ENCODE data around the gene BST2. TPM values are rescaled to one million over a fixed set of nuclear protein-coding genes. Genes with fewer than 3 reads are reported as not detected.

Gene BST2
- total RNA-seq (2014; rRNA removed; shearing (Covaris generic)), result 101 and 134 TPM in 2 replicates
- 114 and 146 TPM in 2 replicates for total RNA-seq (2022)
- Bru-seq, nascent RNA, result percentile 91 among the genes with signal in this experiment
- BruChase-seq, experiment 1, labeled RNA remaining after a 6-hour chase, result percentile 97 among the genes with signal in this experiment
- BruChase-seq, experiment 2, labeled RNA remaining after a 2-hour chase, result percentile 95 among the genes with signal in this experiment
- long read RNA-seq, transcript BST2-201 (5 exons, 1,019 nt), result major isoform, 128 of 139 reads
- long read RNA-seq, partial matches to known transcripts, result 0 of 139 reads
- long read RNA-seq, other reads (novel, unspliced or antisense), result 9 of 139 reads

DNA sequence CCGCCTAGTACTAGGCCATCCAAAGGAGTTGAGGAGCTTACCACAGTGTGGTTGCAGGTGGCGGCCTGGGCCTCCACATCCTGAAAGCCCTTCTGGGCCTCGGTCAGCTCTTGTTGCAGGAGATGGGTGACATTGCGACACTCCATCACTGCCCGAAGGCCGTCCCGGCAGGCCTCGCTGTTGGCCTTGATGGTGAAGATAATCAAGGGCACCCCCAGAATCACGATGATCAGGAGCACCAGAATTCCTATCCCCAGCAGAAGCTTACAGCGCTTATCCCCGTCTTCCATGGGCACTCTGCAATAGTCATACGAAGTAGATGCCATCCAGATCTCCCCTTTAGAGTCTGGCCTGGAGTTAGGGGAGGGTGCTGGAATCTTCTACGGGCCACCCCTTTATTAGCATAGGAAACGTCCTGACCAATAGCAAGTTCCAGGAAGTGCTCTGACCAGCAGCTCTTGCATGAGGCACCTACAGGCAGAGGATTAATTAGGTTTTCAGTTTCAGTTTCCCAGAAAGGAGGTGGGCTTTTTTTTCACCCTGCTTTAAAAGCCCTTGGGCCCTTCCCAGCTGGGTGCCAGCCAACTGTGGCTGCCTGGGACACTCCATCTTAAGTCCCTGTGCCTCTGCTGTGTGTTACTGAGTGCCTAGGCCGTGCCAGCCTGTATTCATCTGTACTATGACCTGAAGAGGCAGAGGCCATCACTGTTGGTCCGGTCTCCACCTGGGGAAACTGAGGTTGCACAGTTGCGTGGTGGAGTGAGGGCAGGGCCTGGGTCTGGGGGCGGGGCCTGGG lies at the start of gene BST2:
BST2 (minus strand) TSS at position 381 of the 796 bp plus-strand sequence; CDS start at position 326, 55 bp downstream.
- Histone ChIP-seq H3K79me2 (ENCODE audit: insufficient read depth, low read depth, low read length) (peaks cover 69% of the 10 kb centered on the region), H3K4me3 (ENCODE audit: low read depth, low read length, poor library complexity, severe bottlenecking) (peak within 1 kb of the TSS; percentile 90), H3K9me3 (ENCODE audit: low read length) (no peaks in the 10 kb centered on the region), H4K20me1 (ENCODE audit: insufficient read depth, low read length) (0 out of 2 replicates have a peak, but pooled peaks cover 3% of the 10 kb centered on the region), H3K4me1 (ENCODE audit: insufficient read depth, low read length, poor library complexity, severe bottlenecking) (peaks cover 31% of the 10 kb centered on the region), H3K36me3 (ENCODE audit: insufficient read depth, low read length) (peaks cover 31% of the 10 kb centered on the region), H3K9me2 (ENCODE audit: insufficient read depth, low read length) (no peaks in the 10 kb centered on the region), H2AFZ (ENCODE audit: low read length) (no peak within 1 kb of the TSS; the same call in 1 of the 2 replicates), H3K27ac (ENCODE audit: low read depth, low read length, poor library complexity, severe bottlenecking) (peak within 1 kb of the TSS; percentile 93), H3K4me2 (ENCODE audit: low read length) (peak within 1 kb of the TSS; percentile 86)
- peak; percentile 95 for DNase-seq (ENCODE audit: low spot score)
- CTCF ChIA-PET (ENCODE audit: unreplicated experiment), result interaction anchor here (0.5 kb wide), 1 partner anchor 18 kb away, joined by 3 read pairs; no protein-coding TSS in a partner anchor
- TF ChIP-seq EZH2phosphoT487 (IDR thresholded peaks at IDR 0.05; ENCODE audit: borderline replicate concordance, low read depth, low read length) (no peak), CTCF (conservative IDR thresholded peaks at IDR 0.05; ENCODE audit: low read length) (no peak)
- POLR2A ChIA-PET, result interaction anchor here (0.5 to 2.5 kb wide), 11 partner anchors 14 to 1084 kb away, joined by 3 to 13 read pairs (median 3); partner anchors contain the start of genes BABAM1, DDA1, MRPL34 and MVB12A
- intact Hi-C loops (cut with micrococcal nuclease; ENCODE audit: unreplicated experiment), result loop anchor here (5.0 kb wide), 2 partner anchors 62 to 107 kb away; partner anchors contain the start of gene PGLS
- BruUV-seq (replicated peaks), result no TSS peak

DNA sequence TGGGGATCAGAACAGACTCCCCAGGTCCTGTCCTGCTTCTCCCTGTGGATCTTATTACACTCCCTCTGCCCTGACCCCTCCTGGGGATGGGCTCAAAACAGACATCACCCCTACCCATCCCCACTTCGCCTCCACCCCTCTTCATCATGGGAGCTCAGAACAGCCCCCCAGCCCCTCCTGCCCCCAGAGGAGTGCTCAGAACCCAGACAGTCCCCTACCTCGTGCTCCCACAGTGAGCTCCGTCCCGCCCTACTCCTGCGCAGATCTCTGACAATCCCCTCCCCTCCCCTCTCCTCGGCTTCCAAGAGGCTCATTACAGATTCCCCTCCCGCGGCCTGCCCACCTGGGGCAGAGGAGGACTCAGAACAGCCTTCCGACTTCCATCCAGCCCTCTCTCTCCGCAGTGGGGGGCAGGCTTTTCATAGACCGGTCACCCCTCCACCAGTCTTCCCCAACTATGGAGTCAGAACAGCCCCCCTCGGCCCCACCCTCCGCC lies 49.2 kb upstream of the BST2 start:
- H3K4me1 ChIP-seq (ENCODE audit: insufficient read depth, low read length, poor library complexity, severe bottlenecking), result peaks cover 15% of the 10 kb centered on the region
- H3K79me2 ChIP-seq (ENCODE audit: insufficient read depth, low read depth, low read length), result no peaks in the 10 kb centered on the region

More for the DNA sequence above, 49.2 kb upstream of the BST2 start:
- CTCF ChIA-PET (ENCODE audit: unreplicated experiment), result no interaction called here
- Histone ChIP-seq H2AFZ (ENCODE audit: low read length) (no peak overlapping the region), H3K9me2 (ENCODE audit: insufficient read depth, low read length) (no peaks in the 10 kb centered on the region), H3K4me3 (ENCODE audit: low read depth, low read length, poor library complexity, severe bottlenecking) (no peak overlapping the region), H3K9me3 (ENCODE audit: low read length) (no peaks in the 10 kb centered on the region), H3K4me2 (ENCODE audit: low read length) (no peak overlapping the region), H3K27ac (ENCODE audit: low read depth, low read length, poor library complexity, severe bottlenecking) (no peak overlapping the region), H3K36me3 (ENCODE audit: insufficient read depth, low read length) (no peaks in the 10 kb centered on the region), H4K20me1 (ENCODE audit: insufficient read depth, low read length) (no peaks in the 10 kb centered on the region)
- intact Hi-C loops (cut with micrococcal nuclease; ENCODE audit: unreplicated experiment), result no loop called here
- TF ChIP-seq CTCF (conservative IDR thresholded peaks at IDR 0.05; ENCODE audit: low read length) (no peak), EZH2phosphoT487 (IDR thresholded peaks at IDR 0.05; ENCODE audit: borderline replicate concordance, low read depth, low read length) (no peak)
- no peak for DNase-seq (ENCODE audit: low spot score)
- BruUV-seq (replicated peaks), result no TSS peak
- POLR2A ChIA-PET, result no interaction called here
